Nephron progenitor cell (in vitro differentiated cells): ENCODE results near the gene ARHGAP8.
A peak's percentile ranks its signal among the peaks of the same experiment; 100 is the strongest.

Experiments used
- DNase-seq: peaks from one replicate; pipeline ENCODE4 v3.0.0; 2021
- H3K27ac Mint-ChIP-seq: 2 replicates; pipeline ENCODE4 v1.8.0; 2021; ENCODE audit warnings: mild to moderate bottlenecking, moderate library complexity, mixed read lengths
- H3K27me3 Mint-ChIP-seq: 2 replicates; pipeline ENCODE4 v1.8.0; 2021; ENCODE audit warnings: mild to moderate bottlenecking, low read depth, mixed read lengths; ENCODE audit not compliant: poor library complexity
- H3K36me3 Mint-ChIP-seq: 2 replicates; pipeline ENCODE4 v1.8.0; 2021; ENCODE audit warnings: low read depth, mixed read lengths
- H3K4me1 Mint-ChIP-seq: 2 replicates; pipeline ENCODE4 v1.8.0; 2021; ENCODE audit warnings: mixed read lengths
- H3K4me3 Mint-ChIP-seq: 2 replicates; pipeline ENCODE4 v1.8.0; 2021; ENCODE audit warnings: mild to moderate bottlenecking, moderate library complexity, mixed read lengths
- H3K9me3 Mint-ChIP-seq: 2 replicates; pipeline ENCODE4 v1.8.0; 2021; ENCODE audit warnings: mild to moderate bottlenecking, moderate library complexity, mixed read lengths
- TF ChIP-seq, protein P1 (sequence below): fragments of 200-600 bp; sonication (generic); IDR thresholded peaks from 2 replicates; pipeline ENCODE4 v1.5.0; 2021; ENCODE audit warnings: antibody characterized with exemption

The ARHGAP8 gene

DNA sequence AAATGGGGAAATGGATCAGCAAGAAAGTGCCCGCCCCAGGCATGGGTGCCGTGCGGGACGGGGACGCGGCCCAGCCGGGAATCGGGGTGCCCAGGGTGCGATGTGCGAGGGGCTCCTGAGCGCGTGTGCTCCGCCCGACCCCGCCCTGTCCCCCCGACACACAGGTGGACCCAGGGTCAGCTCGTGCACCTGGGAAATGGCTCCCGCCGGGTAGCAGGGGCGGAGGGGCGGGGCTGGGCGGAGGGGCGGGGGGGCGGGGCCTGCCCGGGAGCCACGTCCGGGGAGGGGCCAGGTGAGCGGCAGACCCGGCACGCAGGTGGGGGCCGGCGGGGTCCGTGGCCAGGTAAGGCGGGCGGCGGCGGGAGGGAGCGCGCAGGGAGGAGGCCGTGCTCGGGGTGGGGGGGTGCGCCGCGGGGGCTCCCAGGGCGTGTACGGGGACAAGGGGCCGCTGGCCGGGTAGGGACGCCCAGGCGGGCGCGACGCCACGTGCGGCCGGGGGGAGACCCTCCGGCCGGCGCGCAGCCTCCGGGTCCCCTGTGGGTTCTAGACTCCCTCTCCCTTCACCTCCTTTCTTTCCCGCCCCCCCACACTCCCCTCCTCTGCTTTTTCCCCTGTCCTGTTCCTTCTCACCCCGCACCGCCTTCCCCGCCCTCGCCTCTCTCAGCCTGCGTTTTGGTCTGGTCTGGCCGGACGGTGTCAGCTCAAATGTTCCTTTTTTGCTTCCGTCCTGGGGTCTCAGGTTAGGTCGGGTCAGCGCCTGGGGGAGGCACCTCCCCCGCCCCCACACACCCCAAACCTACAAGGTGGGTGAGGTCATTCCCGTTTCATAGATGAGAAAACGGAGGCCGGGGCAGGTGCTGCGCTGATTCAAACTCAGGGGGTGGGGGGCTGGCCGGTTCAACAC, at the start of gene ARHGAP8:
TSS of gene ARHGAP8 (plus strand) at position 291 of the 904 bp plus-strand sequence. CDS start 33,953 bp downstream, outside the sequence.
- no peaks in the 10 kb centered on the region for H3K36me3 Mint-ChIP-seq
- H3K4me3 Mint-ChIP-seq = peak within 1 kb of the TSS; percentile 82
- peaks cover 13% of the 10 kb centered on the region for H3K9me3 Mint-ChIP-seq
- peaks cover 55% of the 10 kb centered on the region for H3K27me3 Mint-ChIP-seq
- DNase-seq = peak; percentile 42
- H3K4me1 Mint-ChIP-seq = peaks cover 35% of the 10 kb centered on the region
- H3K27ac Mint-ChIP-seq = no peak within 1 kb of the TSS
- TF ChIP-seq, protein P1, sequence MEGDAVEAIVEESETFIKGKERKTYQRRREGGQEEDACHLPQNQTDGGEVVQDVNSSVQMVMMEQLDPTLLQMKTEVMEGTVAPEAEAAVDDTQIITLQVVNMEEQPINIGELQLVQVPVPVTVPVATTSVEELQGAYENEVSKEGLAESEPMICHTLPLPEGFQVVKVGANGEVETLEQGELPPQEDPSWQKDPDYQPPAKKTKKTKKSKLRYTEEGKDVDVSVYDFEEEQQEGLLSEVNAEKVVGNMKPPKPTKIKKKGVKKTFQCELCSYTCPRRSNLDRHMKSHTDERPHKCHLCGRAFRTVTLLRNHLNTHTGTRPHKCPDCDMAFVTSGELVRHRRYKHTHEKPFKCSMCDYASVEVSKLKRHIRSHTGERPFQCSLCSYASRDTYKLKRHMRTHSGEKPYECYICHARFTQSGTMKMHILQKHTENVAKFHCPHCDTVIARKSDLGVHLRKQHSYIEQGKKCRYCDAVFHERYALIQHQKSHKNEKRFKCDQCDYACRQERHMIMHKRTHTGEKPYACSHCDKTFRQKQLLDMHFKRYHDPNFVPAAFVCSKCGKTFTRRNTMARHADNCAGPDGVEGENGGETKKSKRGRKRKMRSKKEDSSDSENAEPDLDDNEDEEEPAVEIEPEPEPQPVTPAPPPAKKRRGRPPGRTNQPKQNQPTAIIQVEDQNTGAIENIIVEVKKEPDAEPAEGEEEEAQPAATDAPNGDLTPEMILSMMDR = no peak

DNA sequence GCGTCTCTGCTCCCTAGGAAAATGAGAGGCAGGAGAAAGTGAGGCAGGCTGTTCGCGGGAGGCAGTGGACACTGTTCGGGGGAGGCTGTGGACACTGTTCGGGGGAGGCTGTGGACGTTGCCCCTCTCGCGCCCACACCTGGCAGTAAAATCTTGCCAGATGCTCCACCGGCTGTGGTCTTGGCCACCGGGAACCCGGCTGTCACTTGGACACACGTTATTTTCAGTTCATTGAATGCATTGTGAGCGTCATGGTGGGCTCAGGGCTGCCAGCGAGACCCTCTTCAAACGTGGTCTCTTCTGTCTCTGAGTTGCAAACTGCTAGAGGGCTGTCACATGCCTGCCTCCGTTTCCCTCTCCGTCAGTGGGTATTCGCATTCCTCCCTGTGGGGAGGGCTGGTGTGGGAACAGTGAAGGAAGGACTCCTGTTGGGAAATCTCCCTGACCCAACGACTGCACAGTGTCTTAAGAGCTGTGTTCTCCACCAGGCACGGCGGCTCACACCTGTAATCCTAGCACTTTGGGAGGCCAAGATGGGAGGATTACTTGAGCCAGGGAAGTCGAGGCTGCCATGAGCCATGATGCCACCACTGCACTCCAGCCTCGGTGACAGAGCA, 49.0 kb upstream of the ARHGAP8 start:
- peak overlapping the region; percentile 81 for H3K4me3 Mint-ChIP-seq
- no peaks in the 10 kb centered on the region for H3K36me3 Mint-ChIP-seq
- peaks cover 35% of the 10 kb centered on the region for H3K27me3 Mint-ChIP-seq
- H3K4me1 Mint-ChIP-seq = peaks cover 62% of the 10 kb centered on the region
- no peak for DNase-seq
- no peaks in the 10 kb centered on the region for H3K9me3 Mint-ChIP-seq
- TF ChIP-seq, protein P1 = no peak
- H3K27ac Mint-ChIP-seq = no peak overlapping the region

DNA sequence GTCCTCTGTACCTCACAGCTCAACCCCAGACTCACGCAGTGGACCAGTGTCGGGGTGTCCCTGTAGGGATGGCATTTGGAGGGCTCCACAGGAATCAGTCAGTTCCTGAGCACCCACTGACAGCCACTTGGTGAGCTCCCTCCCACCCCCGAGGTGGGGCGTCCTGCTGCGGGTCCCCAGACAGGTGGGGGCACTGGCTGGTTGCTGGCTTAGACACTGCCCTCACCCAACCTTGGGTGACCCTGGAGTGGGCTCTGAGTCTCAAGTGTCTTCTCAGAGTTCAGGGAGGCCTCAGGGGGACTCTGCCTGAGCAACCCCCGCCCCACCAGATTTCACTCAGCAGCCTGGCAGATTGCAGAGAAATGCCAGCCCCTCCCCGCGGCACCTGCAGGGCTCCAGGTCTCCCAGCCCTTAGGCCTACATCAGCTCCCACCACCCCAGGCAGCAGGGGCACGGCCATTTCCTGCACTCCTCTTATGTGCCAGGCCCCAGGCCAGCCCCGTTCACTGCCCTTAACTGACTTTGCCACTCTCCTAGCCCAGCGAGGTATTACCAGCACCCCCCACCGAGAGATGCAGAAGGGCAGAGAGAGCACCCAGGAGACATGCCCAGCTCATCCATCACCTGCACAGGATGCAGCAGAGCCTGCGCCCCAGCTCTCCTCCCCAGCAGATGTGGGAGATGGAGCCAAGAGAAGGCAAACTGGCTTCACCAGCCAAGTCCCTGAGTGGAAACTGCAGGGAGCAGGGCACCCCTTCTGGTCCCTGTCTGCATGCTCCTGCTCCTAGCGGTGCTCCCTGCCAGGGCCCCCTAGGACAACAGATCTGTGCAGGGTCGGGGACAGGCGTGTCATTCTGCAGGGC, 48.0 kb upstream of the ARHGAP8 start:
- no peak for DNase-seq
- TF ChIP-seq, protein P1 = no peak
- Mint-ChIP-seq H3K4me1 (peaks cover 57% of the 10 kb centered on the region), H3K4me3 (no peak overlapping the region), H3K9me3 (no peaks in the 10 kb centered on the region), H3K27me3 (peaks cover 35% of the 10 kb centered on the region), H3K27ac (no peak overlapping the region), H3K36me3 (no peaks in the 10 kb centered on the region)

DNA sequence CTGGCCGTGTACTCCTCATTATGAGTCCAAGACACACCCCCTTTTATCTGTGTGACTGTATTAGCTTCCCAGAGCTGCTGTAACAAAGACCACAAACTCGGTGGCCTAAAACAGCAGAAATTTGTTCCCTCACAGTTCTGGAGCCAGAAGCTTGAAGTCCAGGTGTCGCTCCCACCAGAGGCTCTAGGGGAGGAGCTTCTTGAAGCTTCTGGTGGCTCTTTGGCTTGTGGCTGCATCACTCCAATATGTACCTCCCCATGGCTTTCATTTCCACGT, 47.4 kb upstream of the ARHGAP8 start:
- Mint-ChIP-seq H3K4me3 (peak overlapping the region; percentile 23), H3K9me3 (no peaks in the 10 kb centered on the region)

DNA sequence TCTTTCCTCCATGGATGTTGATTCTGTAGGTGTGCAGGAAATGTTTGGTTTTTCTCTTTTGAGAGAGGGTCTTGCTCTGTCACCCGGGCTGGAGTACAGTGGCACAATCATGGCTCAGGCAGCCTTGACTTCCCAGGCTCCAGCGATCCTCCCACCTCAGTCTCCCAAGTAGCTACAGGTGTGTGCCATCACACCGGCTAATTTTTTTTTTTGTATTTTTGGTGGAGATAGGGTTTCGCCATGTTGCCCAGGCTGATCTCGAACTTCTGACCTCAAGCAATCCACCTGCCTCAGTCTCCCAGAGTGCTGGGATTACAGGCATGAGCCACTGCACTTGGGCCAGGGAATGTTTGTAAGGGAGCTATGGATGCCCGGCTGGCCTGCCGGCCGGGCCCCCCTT, 45.9 kb upstream of the ARHGAP8 start:
- TF ChIP-seq, protein P1 = no peak
- H3K27ac Mint-ChIP-seq = no peak overlapping the region
- no peaks in the 10 kb centered on the region for H3K36me3 Mint-ChIP-seq
- no peaks in the 10 kb centered on the region for H3K9me3 Mint-ChIP-seq
- DNase-seq = no peak
- peaks cover 26% of the 10 kb centered on the region for H3K27me3 Mint-ChIP-seq
- peaks cover 61% of the 10 kb centered on the region for H3K4me1 Mint-ChIP-seq
- H3K4me3 Mint-ChIP-seq = no peak overlapping the region

More for the DNA sequence above, 47.4 kb upstream of the ARHGAP8 start:
- DNase-seq = no peak
- Mint-ChIP-seq H3K27ac (no peak overlapping the region), H3K4me1 (peaks cover 55% of the 10 kb centered on the region), H3K27me3 (peaks cover 35% of the 10 kb centered on the region), H3K36me3 (no peaks in the 10 kb centered on the region)
- TF ChIP-seq, protein P1 = no peak
